ENCODE measurements around the gene DYRK1B.

Gene DYRK1B

DNA sequence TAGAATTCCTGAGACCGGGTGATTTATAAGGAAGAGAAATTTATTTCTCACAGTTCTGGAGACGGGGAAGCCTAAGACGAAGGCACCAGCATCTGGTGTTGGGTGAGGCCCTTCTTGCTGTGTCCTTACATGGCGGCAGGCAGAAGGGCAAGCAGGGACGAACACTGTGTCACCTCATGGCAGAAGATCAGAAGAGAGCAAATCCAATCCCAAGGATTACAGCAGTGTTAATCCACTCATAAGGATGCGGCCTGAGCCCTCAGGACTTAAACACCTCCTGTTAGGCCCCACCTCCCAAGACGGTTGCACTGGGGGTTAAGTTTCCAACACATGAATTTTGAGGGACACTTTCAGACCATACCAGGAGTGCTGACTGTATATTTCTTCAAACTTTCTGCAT lies 18.9 kb upstream of the DYRK1B start:
- DNase-seq: no peak

GRCh38 chr19:39850892-39851291 lies 16.9 kb upstream of the DYRK1B start:
- no peak for DNase-seq

DNA sequence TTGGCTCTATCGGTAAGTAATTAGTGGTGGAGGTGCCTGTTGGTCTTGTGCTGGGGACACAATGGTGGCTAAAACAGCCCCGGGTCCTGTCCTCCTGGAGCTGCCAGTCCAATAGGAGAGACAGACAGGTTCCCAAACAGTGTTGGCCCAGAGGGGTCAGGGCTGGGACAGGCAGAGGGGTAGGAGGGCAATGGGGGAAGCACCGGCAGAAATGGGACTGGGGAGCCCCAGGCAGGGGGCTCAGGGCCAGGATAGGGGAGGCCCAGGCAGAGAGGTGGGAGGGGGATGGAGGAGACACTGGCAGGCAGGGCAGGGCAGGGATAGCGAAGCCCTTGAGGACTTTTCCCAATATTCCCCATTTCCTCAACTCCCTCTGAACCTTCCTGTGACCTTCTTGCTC lies 14.4 kb upstream of the DYRK1B start:
- no peak for DNase-seq

GRCh38 chr19:39847525-39847924 lies 13.6 kb upstream of the DYRK1B start:
- no peak for DNase-seq

GRCh38 chr19:39846678-39847486 lies 12.9 kb upstream of the DYRK1B start:
- no peak for DNase-seq

DNA sequence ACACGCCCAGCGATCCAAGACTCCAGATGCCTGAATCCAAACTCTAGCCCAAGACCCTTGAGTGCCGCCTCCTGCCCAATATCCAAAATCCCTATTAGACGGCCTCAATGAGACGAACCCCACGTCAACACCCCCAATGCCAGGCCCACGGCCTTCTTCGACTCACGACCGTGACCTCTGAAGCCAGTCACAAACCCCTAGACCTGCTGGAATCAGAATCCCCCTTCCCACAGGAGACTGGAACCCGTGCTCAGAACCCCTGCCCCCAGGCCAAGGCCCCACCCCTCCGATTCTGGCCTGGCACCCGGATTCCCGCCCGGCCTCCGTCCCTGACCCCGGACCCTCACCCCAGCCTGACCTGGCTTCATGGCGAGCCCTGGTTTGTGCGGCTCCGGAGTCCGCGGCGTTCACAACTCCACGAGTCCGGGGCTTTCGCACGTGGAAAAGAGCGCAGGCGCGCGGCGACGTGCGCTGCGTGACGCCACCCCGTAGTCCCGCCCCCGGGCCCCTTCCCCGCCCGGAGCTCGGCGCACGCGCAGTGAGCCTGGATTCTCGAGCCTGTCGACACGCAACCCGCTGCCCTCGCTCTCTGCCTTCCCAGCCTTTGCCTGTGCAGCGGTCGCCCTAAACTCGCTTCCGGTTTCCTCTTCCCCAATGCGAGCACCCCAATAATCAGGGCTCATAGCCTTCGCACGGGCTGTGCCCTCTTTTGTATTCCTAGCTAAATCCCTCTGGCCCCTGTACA lies 12.1 kb upstream of the DYRK1B start, which contains the start of gene FBL:
TSS of gene FBL (minus strand) at position 447 of the 745 bp plus-strand sequence. CDS start at position 368, 79 bp downstream.
- DNase-seq: peak; percentile 89

DNA sequence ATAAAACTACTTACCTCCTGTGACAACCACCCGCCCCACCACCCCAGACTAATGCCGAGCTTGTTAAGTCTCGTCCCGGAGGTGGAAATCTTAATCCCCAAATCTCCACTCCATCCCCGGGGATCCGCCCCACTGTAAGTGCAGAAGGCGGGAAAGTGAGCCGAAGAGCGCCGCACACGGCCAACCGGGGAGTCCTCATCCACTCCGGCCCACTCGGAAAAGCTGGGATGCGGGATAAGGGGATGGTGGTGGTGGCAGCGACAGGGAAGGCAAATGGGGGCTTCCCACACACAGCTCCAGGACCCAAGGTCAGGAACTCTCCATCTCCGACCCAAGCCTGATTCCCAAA lies 11.6 kb upstream of the DYRK1B start:
- peak; percentile 13 for DNase-seq

- no peak for DNase-seq
Measured at GRCh38 chr19:39845172-39845571, 11.2 kb upstream of the DYRK1B start.

DNA sequence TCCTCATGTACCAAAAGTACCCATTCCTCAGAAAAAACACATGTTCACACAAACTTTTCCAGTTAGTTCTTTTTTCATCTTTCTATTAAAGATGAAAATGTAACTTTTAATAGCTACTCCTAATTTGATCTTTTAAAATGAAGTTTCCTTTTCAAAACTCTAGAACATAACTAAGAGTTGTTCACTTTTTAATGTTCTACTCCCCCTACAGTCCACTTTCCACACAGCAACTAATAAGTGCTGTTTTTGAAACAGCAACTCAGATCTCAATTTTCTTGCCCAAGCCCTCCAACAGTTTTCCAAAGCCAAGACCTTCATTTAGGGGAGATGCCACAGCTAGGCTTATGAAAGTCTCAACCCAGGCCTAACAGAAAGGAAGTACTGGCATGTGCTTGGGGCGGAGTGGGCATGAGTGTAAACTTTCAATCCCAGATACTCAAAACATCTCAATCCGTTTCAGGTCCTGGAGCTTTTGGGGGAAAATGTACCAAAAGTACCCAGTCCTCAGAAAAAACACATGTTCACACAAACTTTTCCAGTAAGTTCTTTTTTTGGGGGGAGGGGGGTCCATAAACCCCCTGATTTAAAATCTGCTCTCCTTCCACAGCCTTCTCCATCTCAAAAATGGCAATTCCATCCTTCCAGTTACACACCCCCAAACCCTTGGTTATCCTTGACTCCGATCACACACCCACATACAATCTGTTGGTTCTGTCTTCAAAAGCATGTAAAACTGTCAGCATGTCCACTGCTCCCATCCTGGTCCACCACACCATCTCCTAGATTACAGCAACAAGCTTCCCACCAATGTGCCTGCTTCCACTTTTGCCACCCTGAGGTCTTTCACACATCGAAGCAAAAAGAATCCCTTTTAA lies 10.2 kb upstream of the DYRK1B start:
- DNase-seq: peak; percentile 26

- no peak for DNase-seq
Measured at GRCh38 chr19:39842693-39843435, 8.9 kb upstream of the DYRK1B start.

GRCh38 chr19:39841041-39841440 lies 7.1 kb upstream of the DYRK1B start:
- DNase-seq: no peak

GRCh38 chr19:39840492-39840891 lies 6.5 kb upstream of the DYRK1B start:
- no peak for DNase-seq

DNA sequence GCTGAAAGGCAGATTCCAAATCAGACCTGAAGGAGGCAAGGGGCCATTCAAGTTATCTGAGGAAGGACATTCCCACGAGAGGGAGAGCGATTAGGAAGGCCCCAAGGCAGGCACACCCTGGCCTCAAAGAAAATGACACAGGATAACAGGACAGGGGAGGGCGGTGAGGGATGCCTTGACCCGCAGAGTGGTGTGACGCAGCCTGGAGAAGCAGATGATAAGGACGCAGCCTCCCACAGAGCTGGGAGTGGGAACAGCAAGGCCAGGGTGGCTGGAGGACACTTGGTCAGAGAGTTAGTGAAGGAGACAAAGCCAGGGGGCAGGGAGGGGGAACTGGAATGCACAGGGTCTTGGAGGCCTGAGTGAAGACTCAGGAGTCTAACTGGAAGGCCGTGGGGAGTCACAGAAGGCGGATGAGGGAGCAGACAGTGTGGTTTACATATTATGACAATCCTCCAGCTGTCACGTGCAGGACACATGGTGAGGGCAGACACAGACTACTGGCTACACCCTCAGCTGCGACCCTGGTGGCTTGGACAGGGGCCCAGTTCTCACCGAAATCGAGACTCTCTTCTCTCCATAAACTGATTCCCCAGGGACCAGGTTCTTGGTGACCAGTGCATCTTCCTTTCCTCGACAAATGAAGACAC lies 5.8 kb upstream of the DYRK1B start:
- DNase-seq: no peak

GRCh38 chr19:39838569-39838968 lies 4.6 kb upstream of the DYRK1B start:
- DNase-seq: no peak

GRCh38 chr19:39837978-39838377 lies 4.0 kb upstream of the DYRK1B start:
- no peak for DNase-seq

DNA sequence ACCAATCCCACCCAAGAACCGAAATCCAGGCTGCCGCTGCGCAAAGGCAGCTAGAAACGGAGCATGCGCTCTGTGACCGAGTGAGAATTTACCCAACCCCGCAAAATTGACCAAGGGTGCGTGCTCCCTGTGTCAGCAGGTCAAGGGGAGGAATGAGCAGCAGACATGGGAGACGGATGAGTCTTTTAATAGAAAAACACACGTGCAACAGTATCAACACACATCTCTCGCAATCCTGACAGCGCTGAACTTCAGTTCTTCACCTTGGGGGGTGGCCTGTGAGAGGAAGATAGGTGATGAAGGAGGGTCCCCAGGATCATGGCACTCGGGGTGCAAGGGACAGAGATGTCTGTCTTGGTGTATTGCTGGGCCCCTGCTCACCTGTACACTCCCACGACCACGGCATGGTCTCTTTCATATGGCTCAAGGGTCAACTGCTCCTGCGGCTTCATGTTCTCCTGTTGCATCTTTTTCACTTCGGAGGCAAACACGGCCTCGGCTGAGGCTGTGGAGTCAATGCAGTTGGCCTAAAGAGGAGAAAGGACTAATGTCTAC lies 402 bp upstream of the DYRK1B start:
- DNase-seq: no peak

GRCh38 chr19:39833160-39833463 lies 850 bp downstream of the DYRK1B start:
- DNase-seq: no peak

GRCh38 chr19:39832341-39833083 lies 1.4 kb downstream of the DYRK1B start:
- DNase-seq: no peak

GRCh38 chr19:39831679-39832078 lies 2.3 kb downstream of the DYRK1B start:
- no peak for DNase-seq

DNA sequence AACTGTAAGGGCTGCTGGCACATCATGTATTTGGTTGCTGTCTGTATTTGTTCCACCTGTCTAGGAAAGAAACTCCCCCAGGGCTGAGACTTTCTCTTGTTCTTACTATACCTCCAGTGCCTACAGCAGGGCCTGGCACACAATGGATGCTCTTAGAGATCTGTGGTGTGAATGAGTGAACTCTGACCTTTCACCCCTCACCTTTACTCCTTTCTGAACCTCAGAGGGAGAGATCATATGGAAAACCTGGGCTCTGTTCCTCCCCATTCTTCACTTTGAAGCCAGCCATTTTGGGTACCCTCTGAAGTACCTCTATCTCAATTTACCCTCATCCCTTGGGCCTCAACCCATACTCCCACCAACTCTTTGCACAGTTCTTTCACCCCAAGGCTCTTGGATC lies 3.1 kb downstream of the DYRK1B start:
- DNase-seq: no peak

DNA sequence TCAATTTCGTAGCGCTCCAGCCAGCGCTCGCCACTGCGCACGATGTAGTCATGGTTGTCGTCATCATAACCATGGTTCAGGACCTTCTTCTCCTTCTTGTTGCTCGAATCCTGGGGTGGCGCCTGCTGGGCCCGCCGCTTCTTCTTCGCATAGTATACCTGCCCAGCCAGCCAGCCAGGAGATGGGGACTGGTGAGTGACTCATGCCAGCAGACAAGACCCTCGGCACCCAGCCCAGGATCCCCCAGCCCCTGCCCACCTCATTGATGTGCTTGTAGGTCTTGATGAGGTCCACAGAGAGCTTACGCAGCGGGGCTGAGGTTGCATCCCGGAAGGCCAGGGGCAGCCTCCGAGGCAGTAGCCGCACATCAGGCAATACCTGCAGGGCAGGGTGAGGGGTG lies 3.6 kb downstream of the DYRK1B start:
- no peak for DNase-seq

Data from NCI-H1105 treated with DMSO at 0.1 percent for 48 hours (cell line).